Measurements from ENCODE around the gene STAG1.

- TF ChIP-seq CTCF (IDR thresholded peaks at IDR 0.05; ENCODE audit: insufficient read depth, low read depth, low read length) (no peak), EZH2 (IDR thresholded peaks at IDR 0.05; ENCODE audit: insufficient read depth, low read length) (no peak)
Measured at GRCh38 chr3:136584728-136585127, 167.4 kb downstream of the STAG1 start.

All from astrocyte (in vitro differentiated cells and primary cell).